SH-SY5Y (cell line): ENCODE data around the gene ZNF460.

Experiments
- GATA2 ChIP-seq: IDR thresholded peaks from 2 replicates; pipeline ENCODE4 v1.6.1; 2011; ENCODE audit warnings: mild to moderate bottlenecking, low read depth, low read length
- GATA3 ChIP-seq: IDR thresholded peaks from 2 replicates; pipeline ENCODE4 v1.6.1; 2011; ENCODE audit warnings: low read depth, mild to moderate bottlenecking, low read length, moderate library complexity

DNA sequence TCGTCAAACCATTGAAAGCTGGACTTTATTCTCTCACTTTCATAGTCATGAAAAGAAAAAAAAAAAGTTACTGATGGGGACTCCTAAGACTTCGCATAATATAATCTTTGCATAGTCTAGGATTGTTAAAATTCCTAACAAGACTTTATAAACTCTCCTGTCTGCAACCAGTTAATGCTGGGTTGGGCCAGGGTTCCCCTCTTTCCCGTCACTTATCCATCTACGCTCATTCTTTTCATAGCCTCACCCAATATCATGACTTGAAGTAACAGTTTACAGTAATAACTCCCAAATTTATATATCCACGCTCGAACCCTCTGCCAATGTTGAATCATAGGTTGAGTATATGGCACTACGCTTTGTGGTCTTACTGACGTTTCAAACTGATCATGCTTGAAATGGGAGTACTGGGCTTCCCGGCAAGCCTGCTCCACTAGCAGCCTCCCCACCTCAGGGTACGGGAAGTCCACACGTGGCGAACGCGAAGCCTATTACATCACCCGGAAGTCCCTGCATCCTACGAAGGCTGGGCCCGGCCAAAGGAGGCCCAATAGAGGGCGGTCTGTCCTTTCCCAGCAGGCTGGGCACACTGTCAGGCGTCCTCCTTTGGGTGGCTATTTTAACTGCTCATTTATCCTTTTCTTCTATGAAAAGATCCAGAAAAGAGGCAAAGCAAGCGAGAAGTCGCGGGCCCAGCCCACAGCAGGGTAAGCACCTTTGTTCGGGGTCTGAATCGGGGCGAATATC lies 694 bp upstream of the ZNF460 start:
- no peak for TF ChIP-seq GATA3
- TF ChIP-seq GATA2, result no peak
